WTC11 (cell line): ENCODE results near the gene KCNIP4. TPM values are rescaled to one million over a fixed set of nuclear protein-coding genes. Genes with fewer than 3 reads are reported as not detected.
A peak's percentile ranks its signal among the peaks of the same experiment; 100 is the strongest.

Source experiments
- ATAC-seq: fragments of 200-7000 bp; cut with Tn5 transposase; 2 replicates; pipeline ENCODE4 v1.10.0; 2021; ENCODE audit warnings: mild to moderate bottlenecking, moderate library complexity
- CTCF ChIA-PET: fragments of 300-600 bp; sonication (Branson Sonifier 250); formaldehyde crosslinking; loops from one replicate; lab custom pipeline; 2021; ENCODE audit warnings: antibody characterized with exemption; lab: Charles Lee
- POLR2A ChIA-PET: fragments of 350-600 bp; sonication (Branson Sonifier 250); formaldehyde crosslinking; loops from one replicate; lab custom pipeline; 2021; ENCODE audit warnings: antibody characterized with exemption; lab: Charles Lee
- DNase-seq: peaks from one replicate; pipeline ENCODE4 v3.0.0; 2021; ENCODE audit warnings: low spot score
- H3K27ac Mint-ChIP-seq: 2 replicates; pipeline ENCODE4 v1.8.0; 2021; ENCODE audit warnings: mixed read lengths
- H3K27me3 Mint-ChIP-seq: 2 replicates; pipeline ENCODE4 v1.8.0; 2021; ENCODE audit warnings: low read depth, mild to moderate bottlenecking, moderate library complexity, mixed read lengths
- H3K36me3 Mint-ChIP-seq: 2 replicates; pipeline ENCODE4 v1.8.0; 2021; ENCODE audit warnings: mixed read lengths
- H3K4me1 Mint-ChIP-seq: 2 replicates; pipeline ENCODE4 v1.8.0; 2022; ENCODE audit warnings: mixed read lengths
- H3K4me3 Mint-ChIP-seq: 2 replicates; pipeline ENCODE4 v1.8.0; 2021; ENCODE audit warnings: mild to moderate bottlenecking, moderate library complexity, mixed read lengths
- H3K9me3 Mint-ChIP-seq: 2 replicates; pipeline ENCODE4 v1.8.0; 2021; ENCODE audit warnings: mixed read lengths
- ATF1 ChIP-seq: sonication (generic); formaldehyde crosslinking; IDR thresholded peaks from 2 replicates; pipeline ENCODE4 v1.8.1; 2023; ENCODE audit warnings: mild to moderate bottlenecking, moderate library complexity, missing genetic modification reagents
- E2F1 ChIP-seq: sonication (generic); formaldehyde crosslinking; IDR thresholded peaks from 2 replicates; pipeline ENCODE4 v1.8.0; 2022; ENCODE audit warnings: mild to moderate bottlenecking, missing genetic modification reagents
- ERG ChIP-seq: fragments of 250-450 bp; sonication (Bioruptor Pico); IDR thresholded peaks from 2 replicates; pipeline ENCODE4 v1.8.0; 2021; ENCODE audit warnings: mild to moderate bottlenecking
- FOXP1 ChIP-seq: sonication (generic); formaldehyde crosslinking; IDR thresholded peaks from 2 replicates; pipeline ENCODE4 v1.8.0; 2022; ENCODE audit warnings: missing genetic modification reagents, mild to moderate bottlenecking, moderate library complexity, borderline replicate concordance
- GRHL2 ChIP-seq: fragments of 250-450 bp; sonication (Bioruptor Pico); IDR thresholded peaks from 2 replicates; pipeline ENCODE4 v1.8.0; 2022; ENCODE audit warnings: mild to moderate bottlenecking, moderate library complexity; ENCODE audit not compliant: insufficient replicate concordance, severe bottlenecking
- GTF2I ChIP-seq: fragments of 250-450 bp; sonication (Bioruptor Pico); conservative IDR thresholded peaks from 2 replicates; pipeline ENCODE4 v1.4.0; 2021; ENCODE audit warnings: mild to moderate bottlenecking
- JAZF1 ChIP-seq: fragments of 250-450 bp; sonication (Bioruptor Pico); IDR thresholded peaks from 2 replicates; pipeline ENCODE4 v1.9.0; 2021; ENCODE audit warnings: moderate library complexity, mild to moderate bottlenecking, inconsistent platforms
- JUN ChIP-seq: sonication (generic); formaldehyde crosslinking; IDR thresholded peaks from 2 replicates; pipeline ENCODE4 v1.8.0; 2023; ENCODE audit warnings: mild to moderate bottlenecking, missing genetic modification reagents
- KAT7 ChIP-seq: sonication (generic); formaldehyde crosslinking; IDR thresholded peaks from 2 replicates; pipeline ENCODE4 v1.8.1; 2023; ENCODE audit warnings: missing genetic modification reagents, mild to moderate bottlenecking, borderline replicate concordance
- MLX ChIP-seq: sonication (generic); formaldehyde crosslinking; IDR thresholded peaks from 2 replicates; pipeline ENCODE4 v1.8.1; 2023; ENCODE audit warnings: mild to moderate bottlenecking, missing genetic modification reagents, moderate library complexity
- NFATC4 ChIP-seq: fragments of 250-450 bp; sonication (Bioruptor Pico); IDR thresholded peaks from 2 replicates; pipeline ENCODE4 v1.9.0; 2021; ENCODE audit warnings: mild to moderate bottlenecking
- RELA ChIP-seq: sonication (generic); formaldehyde crosslinking; IDR thresholded peaks from 2 replicates; pipeline ENCODE4 v1.8.1; 2022; ENCODE audit warnings: missing genetic modification reagents, mild to moderate bottlenecking, borderline replicate concordance
- USF1 ChIP-seq: sonication (generic); formaldehyde crosslinking; IDR thresholded peaks from 2 replicates; pipeline ENCODE4 v1.8.0; 2022; ENCODE audit warnings: mild to moderate bottlenecking, missing genetic modification reagents
- ZNF121 ChIP-seq: sonication (generic); formaldehyde crosslinking; IDR thresholded peaks from 2 replicates; pipeline ENCODE4 v1.8.0; 2023; ENCODE audit warnings: missing genetic modification reagents
- ZNF219 ChIP-seq: sonication (generic); formaldehyde crosslinking; IDR thresholded peaks from 2 replicates; pipeline ENCODE4 v1.8.0; 2023; ENCODE audit warnings: missing genetic modification reagents, mild to moderate bottlenecking, borderline replicate concordance
- ZNF281 ChIP-seq: sonication (generic); formaldehyde crosslinking; IDR thresholded peaks from 2 replicates; pipeline ENCODE4 v1.8.0; 2023; ENCODE audit warnings: mild to moderate bottlenecking, missing genetic modification reagents
- ZNF512 ChIP-seq: sonication (generic); formaldehyde crosslinking; IDR thresholded peaks from 2 replicates; pipeline ENCODE4 v1.8.1; 2022; ENCODE audit warnings: missing genetic modification reagents, borderline replicate concordance
- ZSCAN18 ChIP-seq: fragments of 250-450 bp; sonication (Bioruptor Pico); IDR thresholded peaks from 2 replicates; pipeline ENCODE4 v2.1.2; 2022; ENCODE audit warnings: mild to moderate bottlenecking, moderate library complexity
- total RNA-seq: library from RNA; stranded (reverse); gene quantifications from 3 replicates; pipeline ENCODE4 v1.2.3, GENCODE V29; 2021

KCNIP4 gene
- total RNA-seq, 1 experiment from 2014 or later, result not detected

- H3K4me1 Mint-ChIP-seq, result peaks cover 16% of the 10 kb centered on the region
- H3K36me3 Mint-ChIP-seq, result no peaks in the 10 kb centered on the region
- DNase-seq (no peak), ATAC-seq (peak; percentile 59)
- H3K27ac Mint-ChIP-seq, result no peak overlapping the region
- POLR2A ChIA-PET, result no interaction called here
- CTCF ChIA-PET, result no interaction called here
- no peak overlapping the region for H3K4me3 Mint-ChIP-seq
- TF ChIP-seq JAZF1 (no peak), NFATC4 (no peak), GTF2I (no peak), ZNF281 (CRISPR knock-in tag) (no peak), E2F1 (CRISPR knock-in tag) (no peak), JUN (CRISPR knock-in tag) (no peak), KAT7 (CRISPR knock-in tag) (no peak), ERG (CRISPR knock-in tag) (no peak), ZNF512 (no peak), FOXP1 (CRISPR knock-in tag) (no peak), ZSCAN18 (CRISPR knock-in tag) (no peak), ATF1 (CRISPR knock-in tag) (no peak), USF1 (CRISPR knock-in tag) (no peak), ZNF121 (CRISPR knock-in tag) (no peak), MLX (CRISPR knock-in tag) (no peak), GRHL2 (CRISPR knock-in tag) (no peak), RELA (CRISPR knock-in tag) (no peak), ZNF219 (CRISPR knock-in tag) (no peak)
- H3K27me3 Mint-ChIP-seq, result peaks cover 6% of the 10 kb centered on the region
- no peaks in the 10 kb centered on the region for H3K9me3 Mint-ChIP-seq
Observed at GRCh38 chr4:21699446-21699845, 249.1 kb downstream of the KCNIP4 start.
